ENCODE data around the gene PZP. TPM values are rescaled to one million over a fixed set of nuclear protein-coding genes. Genes with fewer than 3 reads are reported as not detected.

Gene PZP
- total and polyA plus RNA-seq, 2 of the 13 experiments (the other 11 are each of a cell fraction or from before 2014, with no cell fraction given), result 0.07 to 0.89 TPM

- TF ChIP-seq NR2F2 (IDR thresholded peaks at IDR 0.05; ENCODE audit: borderline replicate concordance, low read depth) (peak; percentile 98), GATA4 (IDR thresholded peaks at IDR 0.05; ENCODE audit: borderline replicate concordance, low read depth) (peak; percentile 99), YY1 (IDR thresholded peaks at IDR 0.05; ENCODE audit: insufficient read depth, insufficient replicate concordance, low read depth, low read length) (no peak), SP4 (CRISPR knock-in tag; IDR thresholded peaks at IDR 0.05) (no peak), NFAT5 (CRISPR knock-in tag; IDR thresholded peaks at IDR 0.05) (no peak), ZNF552 (CRISPR knock-in tag; IDR thresholded peaks at IDR 0.05; ENCODE audit: borderline replicate concordance) (no peak), GATAD2A (CRISPR knock-in tag; IDR thresholded peaks at IDR 0.05) (peak; percentile 86), HOXA7 (CRISPR knock-in tag; IDR thresholded peaks at IDR 0.05) (no peak), NRL (CRISPR knock-in tag; IDR thresholded peaks at IDR 0.05; ENCODE audit: borderline replicate concordance) (no peak), ZNF713 (CRISPR knock-in tag; IDR thresholded peaks at IDR 0.05) (no peak), ZMYM3 (CRISPR knock-in tag; IDR thresholded peaks at IDR 0.05) (no peak), E2F2 (CRISPR knock-in tag; IDR thresholded peaks at IDR 0.05; ENCODE audit: borderline replicate concordance) (no peak), ZSCAN21 (CRISPR knock-in tag; IDR thresholded peaks at IDR 0.05; ENCODE audit: borderline replicate concordance) (no peak), U2AF1 (optimal IDR thresholded peaks at IDR 0.05; ENCODE audit: low read depth, low read length) (no peak), IKZF1 (IDR thresholded peaks at IDR 0.05) (no peak), HNF1A (IDR thresholded peaks at IDR 0.05; ENCODE audit: low read depth) (peak; percentile 98), HNF1A (CRISPR knock-in tag; IDR thresholded peaks at IDR 0.05; ENCODE audit: borderline replicate concordance) (peak; percentile 99)
- TF ChIP-seq, protein P1, sequence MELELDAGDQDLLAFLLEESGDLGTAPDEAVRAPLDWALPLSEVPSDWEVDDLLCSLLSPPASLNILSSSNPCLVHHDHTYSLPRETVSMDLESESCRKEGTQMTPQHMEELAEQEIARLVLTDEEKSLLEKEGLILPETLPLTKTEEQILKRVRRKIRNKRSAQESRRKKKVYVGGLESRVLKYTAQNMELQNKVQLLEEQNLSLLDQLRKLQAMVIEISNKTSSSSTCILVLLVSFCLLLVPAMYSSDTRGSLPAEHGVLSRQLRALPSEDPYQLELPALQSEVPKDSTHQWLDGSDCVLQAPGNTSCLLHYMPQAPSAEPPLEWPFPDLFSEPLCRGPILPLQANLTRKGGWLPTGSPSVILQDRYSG (CRISPR knock-in tag; IDR thresholded peaks at IDR 0.05), result no peak
These were observed 86.0 kb downstream of the PZP start (continued) for GRCh38 chr12:9122091-9122609.
